ENCODE data around the gene BAIAP2L1.

Gene BAIAP2L1

DNA sequence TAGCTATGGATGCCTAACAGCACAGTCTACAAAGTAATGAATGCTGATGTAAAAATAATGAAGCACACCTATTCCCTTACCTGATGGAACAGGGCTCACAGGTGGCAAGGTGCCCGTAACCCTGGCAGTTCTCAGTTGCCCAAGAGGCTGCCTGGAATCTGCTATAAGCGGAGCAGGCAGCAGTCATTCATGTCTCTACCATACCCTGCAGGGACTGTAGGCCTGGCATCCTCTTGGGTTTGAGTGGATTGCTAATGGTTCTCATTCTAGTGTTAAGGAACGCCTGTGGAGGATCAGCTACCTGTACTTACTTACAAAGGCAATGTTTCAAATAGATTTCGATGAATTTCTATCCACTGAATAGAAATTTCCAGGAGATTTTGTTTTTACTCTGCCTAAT, 38.4 kb downstream of the BAIAP2L1 start:
- TF ChIP-seq RAD21 (IDR thresholded peaks at IDR 0.05; ENCODE audit: low read depth): no peak
- TF ChIP-seq CREB1 (IDR thresholded peaks at IDR 0.05; ENCODE audit: low read depth): no peak
- no peak for TF ChIP-seq ZBTB7A (IDR thresholded peaks at IDR 0.05; ENCODE audit: low read depth)
- TF ChIP-seq YY1 (IDR thresholded peaks at IDR 0.05; ENCODE audit: low read depth): no peak
- no peak for TF ChIP-seq TAF1 (IDR thresholded peaks at IDR 0.05; ENCODE audit: low read depth)
- TF ChIP-seq TEAD4 (IDR thresholded peaks at IDR 0.05): no peak
- TF ChIP-seq, protein P1, sequence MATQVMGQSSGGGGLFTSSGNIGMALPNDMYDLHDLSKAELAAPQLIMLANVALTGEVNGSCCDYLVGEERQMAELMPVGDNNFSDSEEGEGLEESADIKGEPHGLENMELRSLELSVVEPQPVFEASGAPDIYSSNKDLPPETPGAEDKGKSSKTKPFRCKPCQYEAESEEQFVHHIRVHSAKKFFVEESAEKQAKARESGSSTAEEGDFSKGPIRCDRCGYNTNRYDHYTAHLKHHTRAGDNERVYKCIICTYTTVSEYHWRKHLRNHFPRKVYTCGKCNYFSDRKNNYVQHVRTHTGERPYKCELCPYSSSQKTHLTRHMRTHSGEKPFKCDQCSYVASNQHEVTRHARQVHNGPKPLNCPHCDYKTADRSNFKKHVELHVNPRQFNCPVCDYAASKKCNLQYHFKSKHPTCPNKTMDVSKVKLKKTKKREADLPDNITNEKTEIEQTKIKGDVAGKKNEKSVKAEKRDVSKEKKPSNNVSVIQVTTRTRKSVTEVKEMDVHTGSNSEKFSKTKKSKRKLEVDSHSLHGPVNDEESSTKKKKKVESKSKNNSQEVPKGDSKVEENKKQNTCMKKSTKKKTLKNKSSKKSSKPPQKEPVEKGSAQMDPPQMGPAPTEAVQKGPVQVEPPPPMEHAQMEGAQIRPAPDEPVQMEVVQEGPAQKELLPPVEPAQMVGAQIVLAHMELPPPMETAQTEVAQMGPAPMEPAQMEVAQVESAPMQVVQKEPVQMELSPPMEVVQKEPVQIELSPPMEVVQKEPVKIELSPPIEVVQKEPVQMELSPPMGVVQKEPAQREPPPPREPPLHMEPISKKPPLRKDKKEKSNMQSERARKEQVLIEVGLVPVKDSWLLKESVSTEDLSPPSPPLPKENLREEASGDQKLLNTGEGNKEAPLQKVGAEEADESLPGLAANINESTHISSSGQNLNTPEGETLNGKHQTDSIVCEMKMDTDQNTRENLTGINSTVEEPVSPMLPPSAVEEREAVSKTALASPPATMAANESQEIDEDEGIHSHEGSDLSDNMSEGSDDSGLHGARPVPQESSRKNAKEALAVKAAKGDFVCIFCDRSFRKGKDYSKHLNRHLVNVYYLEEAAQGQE (IDR thresholded peaks at IDR 0.05; ENCODE audit: low read depth): no peak
- no peak for TF ChIP-seq EGR1 (IDR thresholded peaks at IDR 0.05)
- no peak for TF ChIP-seq EP300 (IDR thresholded peaks at IDR 0.05; ENCODE audit: borderline replicate concordance)
- TF ChIP-seq CEBPB (IDR thresholded peaks at IDR 0.05): no peak
- no peak for TF ChIP-seq FOXM1 (IDR thresholded peaks at IDR 0.05; ENCODE audit: borderline replicate concordance, low read depth)
- TF ChIP-seq, protein P2, sequence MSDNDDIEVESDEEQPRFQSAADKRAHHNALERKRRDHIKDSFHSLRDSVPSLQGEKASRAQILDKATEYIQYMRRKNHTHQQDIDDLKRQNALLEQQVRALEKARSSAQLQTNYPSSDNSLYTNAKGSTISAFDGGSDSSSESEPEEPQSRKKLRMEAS (IDR thresholded peaks at IDR 0.05): no peak
- no peak for TF ChIP-seq TCF12 (IDR thresholded peaks at IDR 0.05; ENCODE audit: low read depth)
- no peak for TF ChIP-seq NFIC (IDR thresholded peaks at IDR 0.05)
- TF ChIP-seq, protein P3, sequence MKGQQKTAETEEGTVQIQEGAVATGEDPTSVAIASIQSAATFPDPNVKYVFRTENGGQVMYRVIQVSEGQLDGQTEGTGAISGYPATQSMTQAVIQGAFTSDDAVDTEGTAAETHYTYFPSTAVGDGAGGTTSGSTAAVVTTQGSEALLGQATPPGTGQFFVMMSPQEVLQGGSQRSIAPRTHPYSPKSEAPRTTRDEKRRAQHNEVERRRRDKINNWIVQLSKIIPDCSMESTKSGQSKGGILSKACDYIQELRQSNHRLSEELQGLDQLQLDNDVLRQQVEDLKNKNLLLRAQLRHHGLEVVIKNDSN (IDR thresholded peaks at IDR 0.05): no peak

DNA sequence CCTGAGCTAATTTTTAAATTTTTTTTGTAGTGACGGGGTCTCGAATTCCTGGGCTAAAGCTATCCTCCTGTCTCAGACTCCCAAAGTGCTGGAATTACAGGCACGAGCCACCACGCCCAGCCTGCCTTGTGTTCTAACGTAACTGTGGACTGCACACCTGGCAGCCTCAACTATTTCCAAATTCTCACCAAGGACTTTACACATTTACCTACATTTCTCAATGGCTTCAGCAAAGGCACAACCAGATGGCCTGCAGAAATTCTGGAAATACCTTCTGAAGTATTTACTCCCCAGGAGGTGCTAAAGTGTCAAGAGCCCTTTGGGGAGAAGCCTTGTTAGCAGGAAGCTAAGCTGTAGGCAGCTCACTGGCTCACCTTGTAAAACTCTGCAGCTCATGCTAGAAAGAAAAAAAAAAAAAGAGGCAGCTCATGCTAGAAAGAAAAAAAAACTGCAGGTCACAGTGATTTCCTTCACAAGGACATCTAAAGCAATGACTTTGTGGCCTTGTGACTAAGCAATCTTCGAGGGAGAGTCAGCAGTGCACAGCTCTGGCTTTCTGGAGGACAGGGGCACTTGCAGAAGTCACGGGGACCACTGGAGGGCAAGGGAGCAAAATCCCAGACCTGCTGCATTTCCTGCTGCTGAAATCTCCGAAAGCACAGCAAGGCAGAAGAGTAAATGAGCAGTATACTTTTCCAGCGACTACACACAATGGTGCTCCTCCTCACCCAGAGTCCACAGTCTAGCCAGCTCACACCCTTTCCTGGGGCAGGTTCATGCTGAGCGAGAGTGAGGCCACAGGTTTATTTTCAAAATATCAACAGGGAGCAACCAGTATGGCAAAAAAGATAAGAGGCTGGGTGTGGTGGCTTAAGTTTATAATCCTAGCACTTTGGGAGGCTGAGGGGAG, 40.4 kb downstream of the BAIAP2L1 start:
- peak; percentile 40; the same call in 1 of the 2 replicates for TF ChIP-seq TEAD4 (IDR thresholded peaks at IDR 0.05)
- TF ChIP-seq, protein P2 (IDR thresholded peaks at IDR 0.05): no peak

DNA sequence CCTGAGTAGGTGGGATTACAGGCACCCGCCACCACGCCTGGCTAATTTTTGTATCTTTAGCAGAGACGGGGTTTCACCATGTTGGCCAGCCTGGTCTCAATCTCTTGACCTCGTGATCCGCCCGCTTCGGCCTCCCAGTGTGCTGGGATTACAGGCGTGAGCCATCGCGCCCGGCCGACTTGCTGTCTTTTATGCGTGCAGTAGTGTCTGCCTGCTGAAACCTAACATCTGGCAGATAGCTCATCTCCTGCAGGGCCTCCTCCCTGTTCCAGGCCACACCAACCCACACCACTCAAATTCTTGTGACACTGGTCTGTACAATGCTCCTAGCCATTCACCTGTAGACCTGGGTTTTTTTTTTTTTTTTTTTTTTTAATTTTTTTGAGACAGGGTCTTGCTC, 41.5 kb downstream of the BAIAP2L1 start:
- TF ChIP-seq TEAD4 (IDR thresholded peaks at IDR 0.05): no peak
- TF ChIP-seq, protein P2 (IDR thresholded peaks at IDR 0.05): no peak
- no peak for TF ChIP-seq TCF12 (IDR thresholded peaks at IDR 0.05; ENCODE audit: low read depth)
- TF ChIP-seq EGR1 (IDR thresholded peaks at IDR 0.05): no peak
- TF ChIP-seq EP300 (IDR thresholded peaks at IDR 0.05; ENCODE audit: borderline replicate concordance): no peak
- no peak for TF ChIP-seq ZBTB7A (IDR thresholded peaks at IDR 0.05; ENCODE audit: low read depth)
- TF ChIP-seq, protein P3 (IDR thresholded peaks at IDR 0.05): no peak

DNA sequence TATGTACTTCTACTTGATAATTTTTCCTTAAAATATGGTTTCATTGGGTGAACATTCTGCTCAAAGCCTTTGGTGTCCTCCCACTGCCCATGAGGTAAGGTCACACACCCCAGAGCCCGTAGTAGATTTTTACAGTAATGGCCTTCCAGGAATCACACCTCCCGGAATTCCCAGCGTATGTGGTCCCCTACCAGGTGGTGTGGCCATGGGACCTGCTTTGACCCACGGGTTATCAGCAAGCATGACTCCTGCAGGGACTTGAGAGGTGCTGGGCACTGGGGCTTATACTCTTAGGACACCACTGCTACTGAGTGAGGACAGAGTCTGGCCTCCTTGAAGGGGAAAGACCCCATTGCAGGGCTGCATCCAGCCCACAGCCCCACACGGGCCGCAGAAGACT, 42.2 kb downstream of the BAIAP2L1 start:
- TF ChIP-seq ZBTB7A (IDR thresholded peaks at IDR 0.05; ENCODE audit: low read depth): no peak
- TF ChIP-seq EGR1 (IDR thresholded peaks at IDR 0.05): no peak
- TF ChIP-seq YY1 (IDR thresholded peaks at IDR 0.05; ENCODE audit: low read depth): no peak
- TF ChIP-seq, protein P1 (IDR thresholded peaks at IDR 0.05; ENCODE audit: low read depth): no peak
- TF ChIP-seq EP300 (IDR thresholded peaks at IDR 0.05; ENCODE audit: borderline replicate concordance): no peak
- no peak for TF ChIP-seq RAD21 (IDR thresholded peaks at IDR 0.05; ENCODE audit: low read depth)
- TF ChIP-seq TAF1 (IDR thresholded peaks at IDR 0.05; ENCODE audit: low read depth): no peak

DNA sequence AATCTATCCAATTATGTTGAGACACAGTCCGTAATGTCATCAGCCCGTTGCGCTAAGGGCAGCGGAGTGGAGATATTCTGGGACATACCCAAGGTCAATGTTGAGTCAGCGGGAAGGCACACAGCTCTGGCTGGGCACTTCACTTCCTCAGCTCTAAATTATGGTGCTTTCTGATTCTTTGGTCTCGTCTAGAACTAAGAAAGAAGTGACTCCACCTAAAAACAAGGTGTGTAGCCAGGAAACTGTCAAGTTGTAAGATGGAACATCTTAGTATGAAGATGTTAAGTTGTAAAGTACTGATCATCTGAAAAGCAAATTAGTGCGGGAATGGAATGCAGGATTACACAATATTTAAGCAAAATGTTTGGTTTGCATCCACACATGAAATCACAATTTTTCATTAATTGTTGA, 43.1 kb downstream of the BAIAP2L1 start:
- TF ChIP-seq NFIC (IDR thresholded peaks at IDR 0.05) (peak; percentile 36), CEBPB (IDR thresholded peaks at IDR 0.05) (peak; percentile 71), TEAD4 (IDR thresholded peaks at IDR 0.05) (peak; percentile 15; the same call in 1 of the 2 replicates), FOXM1 (IDR thresholded peaks at IDR 0.05; ENCODE audit: borderline replicate concordance, low read depth) (no peak), RAD21 (IDR thresholded peaks at IDR 0.05; ENCODE audit: low read depth) (no peak), YY1 (IDR thresholded peaks at IDR 0.05; ENCODE audit: low read depth) (no peak), TCF12 (IDR thresholded peaks at IDR 0.05; ENCODE audit: low read depth) (0 out of 2 replicates have a peak, but pooled peaks have one; percentile 22), EGR1 (IDR thresholded peaks at IDR 0.05) (no peak), CREB1 (IDR thresholded peaks at IDR 0.05; ENCODE audit: low read depth) (no peak), TAF1 (IDR thresholded peaks at IDR 0.05; ENCODE audit: low read depth) (no peak), EP300 (IDR thresholded peaks at IDR 0.05; ENCODE audit: borderline replicate concordance) (peak; percentile 33; the same call in 1 of the 2 replicates), ZBTB7A (IDR thresholded peaks at IDR 0.05; ENCODE audit: low read depth) (no peak)
- TF ChIP-seq, protein P3 (IDR thresholded peaks at IDR 0.05): no peak
- TF ChIP-seq, protein P2 (IDR thresholded peaks at IDR 0.05): no peak
- TF ChIP-seq, protein P1 (IDR thresholded peaks at IDR 0.05; ENCODE audit: low read depth): no peak
